NCI-H1930 (cell line): ENCODE data around the gene SLC22A7.
"Not testable (repeated sequence)": the region's sequence is repeated elsewhere in the genome, so short reads cannot be mapped to it uniquely, and the experiment has no call there.

Experiments
- DNase-seq, 2 experiments: peaks; one replicate each; lab custom pipeline; 2025; lab: John Stamatoyannopoulos, UW

SLC22A7 gene

GRCh38 chr6:43301081-43301870, 3.2 kb downstream of the SLC22A7 start:
- DNase-seq, result no peak

DNA sequence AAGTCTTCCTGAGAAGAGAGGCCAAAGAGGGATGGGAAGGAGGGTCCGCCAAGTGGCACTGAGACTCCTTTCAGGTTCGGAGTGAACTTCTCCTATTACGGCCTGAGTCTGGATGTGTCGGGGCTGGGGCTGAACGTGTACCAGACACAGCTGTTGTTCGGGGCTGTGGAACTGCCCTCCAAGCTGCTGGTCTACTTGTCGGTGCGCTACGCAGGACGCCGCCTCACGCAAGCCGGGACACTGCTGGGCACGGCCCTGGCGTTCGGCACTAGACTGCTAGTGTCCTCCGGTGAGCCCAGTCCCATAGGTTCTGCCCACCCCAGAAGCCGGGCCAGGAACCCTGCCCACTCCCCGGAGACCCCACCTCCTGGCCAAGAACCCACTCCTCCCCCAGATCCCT, 4.1 kb downstream of the SLC22A7 start:
- no peak for DNase-seq

GRCh38 chr6:43303006-43303405, 4.9 kb downstream of the SLC22A7 start:
- DNase-seq, result not testable (repeated sequence)

DNA sequence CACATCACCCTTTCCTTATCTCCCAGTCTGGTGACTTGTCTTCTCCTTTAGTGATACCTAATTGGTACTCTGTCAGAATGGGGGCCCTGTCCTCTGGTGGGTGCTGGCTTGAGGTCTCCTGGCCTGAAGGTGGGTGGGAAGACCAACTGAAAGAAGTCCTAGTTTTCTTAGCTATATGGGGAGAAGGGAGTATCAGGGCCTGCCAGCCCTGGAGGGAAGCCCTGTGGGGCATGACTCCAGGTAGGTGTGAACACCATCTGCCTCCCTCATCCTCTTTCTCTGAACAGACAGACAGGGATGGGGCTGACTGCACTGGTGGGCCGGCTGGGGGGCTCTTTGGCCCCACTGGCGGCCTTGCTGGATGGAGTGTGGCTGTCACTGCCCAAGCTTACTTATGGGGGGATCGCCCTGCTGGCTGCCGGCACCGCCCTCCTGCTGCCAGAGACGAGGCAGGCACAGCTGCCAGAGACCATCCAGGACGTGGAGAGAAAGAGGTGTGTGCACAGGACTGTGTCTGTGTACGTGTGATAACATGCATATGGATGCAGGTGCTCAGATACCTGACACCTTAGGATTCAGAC, 5.8 kb downstream of the SLC22A7 start:
- DNase-seq, result no peak

DNA sequence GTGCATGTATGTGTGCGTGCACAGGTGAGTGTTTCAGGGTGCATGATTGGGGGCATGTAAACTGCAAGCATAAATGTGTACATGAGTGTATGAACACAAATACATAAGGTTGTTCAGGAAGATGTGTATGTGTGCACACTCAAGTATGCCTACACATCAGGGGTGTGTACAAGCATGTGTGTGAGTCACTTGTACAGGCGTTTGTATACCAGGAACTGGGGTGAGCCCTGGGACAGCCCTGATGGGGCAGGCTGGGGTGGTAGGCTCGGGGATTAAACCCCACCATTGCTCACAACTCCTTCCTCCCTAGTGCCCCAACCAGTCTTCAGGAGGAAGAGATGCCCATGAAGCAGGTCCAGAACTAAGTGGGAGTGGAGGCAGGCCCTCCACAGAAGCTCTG, 6.3 kb downstream of the SLC22A7 start:
- DNase-seq, result no peak

GRCh38 chr6:43304882-43305281, 6.8 kb downstream of the SLC22A7 start:
- no peak for DNase-seq

DNA sequence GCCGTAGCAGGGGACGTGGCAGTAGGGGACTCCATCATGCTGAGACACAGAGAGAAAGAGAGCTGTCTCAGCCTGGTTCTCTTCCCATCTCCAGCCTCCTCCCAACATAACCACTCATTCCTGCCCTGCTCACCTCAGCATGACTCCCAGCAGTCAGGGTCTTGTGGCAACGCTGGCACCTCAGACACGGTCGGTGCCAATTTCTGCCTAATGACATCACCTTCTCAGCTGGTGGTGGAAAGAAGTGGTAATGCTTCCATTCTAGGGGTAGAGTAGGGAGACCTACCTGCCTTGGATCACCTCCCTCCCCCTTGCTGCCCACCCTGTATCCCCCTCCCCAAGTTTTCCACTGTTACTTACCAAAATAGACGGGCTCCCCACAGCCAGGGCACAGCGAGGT, 8.0 kb downstream of the SLC22A7 start:
- no peak for DNase-seq

GRCh38 chr6:43307451-43308100, 9.5 kb downstream of the SLC22A7 start:
- no peak for DNase-seq

DNA sequence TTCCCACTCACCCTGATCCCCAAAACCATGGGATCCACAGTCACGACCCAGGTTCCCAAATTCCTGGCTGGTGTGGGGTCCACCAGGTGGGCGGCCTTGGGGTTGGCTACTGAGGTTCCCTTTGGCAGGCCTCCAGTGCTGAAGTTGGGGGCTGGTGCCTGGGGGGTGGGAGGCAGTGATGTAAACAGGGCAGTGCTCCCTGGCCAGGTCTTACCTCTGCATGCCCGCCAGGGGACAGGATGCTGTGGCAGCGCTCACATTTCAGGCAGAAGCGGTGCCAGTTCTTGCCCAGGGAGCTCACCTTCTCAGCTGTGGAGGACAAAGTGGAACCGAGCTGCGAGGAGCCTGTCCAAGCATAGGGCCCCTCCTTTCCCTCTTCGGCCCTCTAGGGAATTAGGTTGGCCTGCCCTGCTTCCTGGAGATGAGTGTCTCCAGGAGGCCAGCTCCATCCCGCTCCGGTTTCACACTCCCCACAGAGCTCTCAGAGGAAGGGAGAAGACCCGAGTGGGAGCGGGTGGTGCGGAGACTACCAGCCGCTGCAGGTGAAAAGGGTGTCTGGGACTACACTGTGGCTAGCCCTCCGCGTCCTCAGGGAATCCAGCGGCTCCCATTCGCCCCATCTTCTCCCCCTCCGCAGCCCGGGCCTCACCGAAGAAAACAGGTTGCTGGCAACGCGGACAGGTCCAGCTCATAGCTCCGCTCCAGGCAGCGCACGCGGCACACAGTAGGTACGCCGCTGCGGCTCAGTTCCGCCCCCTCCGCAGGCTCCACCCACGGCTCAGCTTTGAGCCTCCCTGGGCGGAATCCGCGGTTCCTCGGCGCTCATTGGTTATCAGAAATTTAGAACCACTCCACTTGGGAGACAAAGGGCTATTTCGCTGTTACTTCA, 10.3 kb downstream of the SLC22A7 start, which contains the start of gene CRIP3:
Gene CRIP3 (minus strand): TSS at position 726 of the 889 bp plus-strand sequence. CDS start 34 bp downstream, at position 692.
- DNase-seq, result peak in 1 of 2 experiments; percentile 33

- no peak for DNase-seq
Measured at GRCh38 chr6:43308990-43309477, 11.0 kb downstream of the SLC22A7 start.

DNA sequence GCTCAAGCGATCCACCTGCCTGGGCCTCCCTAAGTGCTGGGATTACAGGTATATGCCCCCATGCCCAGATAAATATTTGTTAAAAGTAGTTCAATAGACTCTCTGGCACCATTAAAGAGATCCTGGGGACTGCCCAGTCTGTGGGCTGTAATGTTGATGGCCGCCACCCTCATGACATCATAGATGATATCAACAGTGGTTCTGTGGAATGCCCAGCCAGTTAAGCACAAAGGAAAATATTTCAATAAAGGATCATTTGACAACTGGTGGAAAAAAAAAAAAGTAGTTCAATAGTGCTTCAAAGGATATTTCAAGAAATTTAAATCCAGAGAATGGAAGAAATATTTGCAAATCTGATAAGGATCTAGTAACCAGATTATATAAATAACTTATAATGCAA, 12.1 kb downstream of the SLC22A7 start:
- DNase-seq, result no peak

- no peak for DNase-seq
Measured at GRCh38 chr6:43310624-43311023, 12.6 kb downstream of the SLC22A7 start.

- DNase-seq, result no peak
Measured at GRCh38 chr6:43311666-43312065, 13.6 kb downstream of the SLC22A7 start.

- no peak for DNase-seq
Measured at GRCh38 chr6:43313813-43314212, 15.8 kb downstream of the SLC22A7 start.

- no peak for DNase-seq
Measured at GRCh38 chr6:43318011-43318410, 20.0 kb downstream of the SLC22A7 start.

DNA sequence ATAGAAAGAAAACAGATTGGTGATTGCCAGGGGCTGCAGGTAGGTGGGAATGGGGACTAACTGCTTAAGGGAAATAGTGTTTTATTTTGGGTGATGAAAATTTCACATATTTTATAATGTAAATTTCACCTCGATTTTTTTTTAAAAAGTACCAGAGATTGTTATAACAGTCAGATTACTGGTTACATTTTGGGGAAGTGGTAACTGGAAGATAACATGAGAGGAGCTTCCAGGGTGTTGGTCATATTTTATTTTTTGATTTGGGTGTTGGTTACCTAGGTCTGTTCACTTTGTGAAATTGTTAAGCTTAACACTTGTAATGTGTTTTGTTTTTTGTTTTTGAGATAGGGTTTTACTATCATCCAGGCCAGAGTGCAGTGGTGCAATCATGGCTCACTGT, 27.8 kb downstream of the SLC22A7 start:
- DNase-seq, result no peak

GRCh38 chr6:43328528-43328927, 30.5 kb downstream of the SLC22A7 start:
- no peak for DNase-seq

DNA sequence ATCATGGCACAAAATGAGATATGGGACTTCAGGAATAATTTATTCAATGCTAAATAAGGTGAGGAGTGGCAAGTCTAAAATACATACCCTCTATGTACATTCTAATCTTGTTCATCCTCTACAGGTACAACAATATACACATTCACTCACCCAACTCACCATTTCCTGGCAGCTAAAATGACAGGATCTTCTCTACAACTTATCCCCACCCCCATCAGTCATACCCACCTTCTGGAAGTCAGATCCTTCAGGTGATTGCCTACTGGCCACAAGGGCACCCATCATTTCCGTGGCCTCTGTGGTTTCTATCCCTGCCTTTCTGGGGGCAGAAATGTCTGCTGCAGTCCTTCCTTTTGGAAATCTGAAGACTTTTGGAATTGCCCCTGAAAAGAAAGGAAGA, 33.4 kb downstream of the SLC22A7 start:
- no peak for DNase-seq

- DNase-seq, result no peak
Measured at GRCh38 chr6:43331891-43332290, 33.8 kb downstream of the SLC22A7 start.

DNA sequence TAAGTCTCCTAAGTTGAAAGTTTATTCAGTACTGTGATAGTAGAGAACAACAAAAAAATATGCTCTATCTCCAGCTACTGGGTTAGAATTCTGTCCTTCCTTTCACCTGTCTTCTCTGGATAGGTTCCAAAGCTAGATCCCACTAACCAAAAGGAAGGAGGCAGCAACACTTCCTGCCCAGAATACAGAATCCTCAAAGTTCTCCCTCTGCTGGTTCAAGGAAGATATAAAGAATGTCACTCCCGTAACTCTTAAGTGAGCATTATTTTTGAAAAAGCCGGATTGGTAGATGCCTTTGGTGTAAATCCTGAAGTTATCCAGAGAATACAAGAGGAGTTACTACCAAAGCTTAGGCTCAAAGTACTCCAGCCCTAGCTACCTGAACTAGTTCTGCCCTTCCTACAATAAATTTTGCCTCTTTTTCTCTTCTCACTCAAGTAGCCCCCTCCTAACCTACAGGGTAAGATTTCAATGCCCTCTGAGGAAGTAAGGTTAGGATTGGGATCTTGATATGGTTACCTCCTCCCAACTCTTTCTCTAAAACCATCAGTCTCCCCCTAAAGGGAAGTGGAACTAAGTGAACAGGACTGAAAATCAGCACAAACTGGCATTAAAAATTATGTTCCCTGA, 36.5 kb downstream of the SLC22A7 start:
- no peak for DNase-seq

- no peak for DNase-seq
Measured at GRCh38 chr6:43335469-43335868, 37.4 kb downstream of the SLC22A7 start.
